GM11168 (cell line): Measurements from ENCODE around the gene FBXL17.

Experiments
- in situ Hi-C: fragments of 300-500 bp; cut with MboI; formaldehyde crosslinking; loops from one replicate; pipeline ENCODE4 v1.12.0; 2022; ENCODE audit warnings: low sequenced_read_pairs; ENCODE audit not compliant: unreplicated experiment

FBXL17 gene

GRCh38 chr5:108259306-108259705 is 122.6 kb downstream of the FBXL17 start:
- in situ Hi-C loops = loop anchor here (25.0 kb wide), 1 partner anchor 378 kb away; no protein-coding TSS in a partner anchor

DNA sequence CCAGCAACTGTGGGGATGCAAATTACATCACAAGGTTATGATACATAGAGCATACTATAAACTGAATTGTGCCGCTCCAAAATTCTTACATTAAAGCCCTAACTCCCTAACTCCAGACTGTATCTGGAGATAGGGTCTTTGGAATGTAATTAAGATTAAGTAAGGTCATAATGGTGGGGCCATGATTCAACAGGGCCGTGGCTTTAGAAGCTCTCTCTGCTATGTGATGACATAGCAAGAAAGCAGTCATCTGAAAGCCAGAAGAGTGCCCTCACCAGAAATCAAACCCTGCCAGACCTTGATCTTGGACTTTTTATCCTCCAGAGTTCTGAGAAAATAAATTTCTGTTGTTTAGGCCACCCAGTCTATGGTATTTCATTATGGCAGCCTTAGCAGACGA is 123.9 kb downstream of the FBXL17 start:
- in situ Hi-C loops = loop anchor here (25.0 kb wide), 1 partner anchor 379 kb away; no protein-coding TSS in a partner anchor

DNA sequence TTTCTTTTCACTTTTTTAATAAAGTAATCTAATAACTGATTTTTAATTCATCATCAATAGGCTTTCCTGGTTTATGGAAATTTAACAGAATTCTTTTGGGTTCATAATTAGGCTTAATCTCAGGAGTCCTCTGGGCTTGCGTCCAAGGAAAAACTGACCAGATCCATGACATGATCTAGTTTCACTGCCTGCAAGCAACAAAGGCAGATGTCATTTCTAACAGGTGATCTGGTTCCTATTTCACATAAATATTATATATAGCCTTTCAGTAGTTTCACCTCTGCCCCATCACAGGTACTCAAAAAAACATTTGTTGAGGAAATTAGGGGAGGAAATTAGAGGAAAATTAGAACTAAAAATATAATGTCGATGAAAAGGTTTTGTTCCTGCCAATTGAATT is 126.4 kb downstream of the FBXL17 start:
- in situ Hi-C loops = loop anchor here (25.0 kb wide), 1 partner anchor 382 kb away; no protein-coding TSS in a partner anchor

DNA sequence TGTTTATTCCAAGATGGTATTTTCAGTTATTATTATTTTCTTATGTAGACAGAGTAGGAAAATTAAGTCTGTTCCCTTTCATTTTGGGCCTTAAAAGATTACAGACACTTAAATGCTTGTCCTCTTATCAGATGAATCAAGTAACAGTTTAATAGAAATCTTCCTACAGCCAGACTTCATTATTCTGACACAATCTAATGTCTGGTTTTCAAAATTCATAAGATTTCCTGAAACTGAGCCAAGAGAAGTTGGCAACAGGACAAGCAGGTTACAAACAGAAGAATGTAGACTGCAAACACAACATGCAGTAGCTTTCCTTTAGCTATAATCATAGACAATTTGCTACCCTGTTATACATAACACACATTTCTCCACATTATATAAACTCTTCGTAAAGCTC is 130.5 kb downstream of the FBXL17 start:
- in situ Hi-C loops = loop anchor here (25.0 kb wide), 1 partner anchor 386 kb away; no protein-coding TSS in a partner anchor

GRCh38 chr5:108249785-108250426 is 132.0 kb downstream of the FBXL17 start:
- in situ Hi-C loops = loop anchor here (25.0 kb wide), 1 partner anchor 387 kb away; no protein-coding TSS in a partner anchor

DNA sequence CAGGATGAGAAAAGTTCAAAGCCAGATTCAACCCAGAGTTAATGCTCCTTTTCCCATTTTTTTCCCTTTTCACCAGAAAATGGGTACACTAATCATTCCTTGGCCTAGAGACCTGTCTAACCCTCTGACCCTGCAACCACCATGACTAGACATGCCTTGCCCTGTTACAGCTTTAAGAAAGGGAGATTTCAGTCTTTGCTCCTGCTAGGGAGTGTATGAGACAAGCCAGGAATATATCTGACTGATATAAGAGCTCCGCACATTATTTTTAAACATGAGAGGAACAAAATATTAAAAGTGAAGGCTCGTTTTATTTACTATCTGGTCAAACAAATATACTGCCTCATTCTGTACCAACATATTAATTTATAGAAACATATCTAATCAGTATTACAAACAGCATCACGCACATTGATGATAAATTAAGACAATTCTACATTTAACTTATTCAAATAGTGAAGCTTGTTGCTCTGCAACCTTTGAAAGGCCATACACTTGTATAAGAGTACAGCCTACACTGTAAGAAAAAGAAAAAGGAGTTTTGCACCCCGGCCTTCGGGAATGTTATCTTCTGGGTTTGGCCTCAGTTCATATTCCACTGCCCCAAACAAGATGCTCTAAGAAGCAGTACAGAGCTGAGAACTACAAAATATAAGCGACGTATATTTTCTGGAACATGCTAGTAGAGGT is 132.7 kb downstream of the FBXL17 start:
- in situ Hi-C loops = no loop called here

DNA sequence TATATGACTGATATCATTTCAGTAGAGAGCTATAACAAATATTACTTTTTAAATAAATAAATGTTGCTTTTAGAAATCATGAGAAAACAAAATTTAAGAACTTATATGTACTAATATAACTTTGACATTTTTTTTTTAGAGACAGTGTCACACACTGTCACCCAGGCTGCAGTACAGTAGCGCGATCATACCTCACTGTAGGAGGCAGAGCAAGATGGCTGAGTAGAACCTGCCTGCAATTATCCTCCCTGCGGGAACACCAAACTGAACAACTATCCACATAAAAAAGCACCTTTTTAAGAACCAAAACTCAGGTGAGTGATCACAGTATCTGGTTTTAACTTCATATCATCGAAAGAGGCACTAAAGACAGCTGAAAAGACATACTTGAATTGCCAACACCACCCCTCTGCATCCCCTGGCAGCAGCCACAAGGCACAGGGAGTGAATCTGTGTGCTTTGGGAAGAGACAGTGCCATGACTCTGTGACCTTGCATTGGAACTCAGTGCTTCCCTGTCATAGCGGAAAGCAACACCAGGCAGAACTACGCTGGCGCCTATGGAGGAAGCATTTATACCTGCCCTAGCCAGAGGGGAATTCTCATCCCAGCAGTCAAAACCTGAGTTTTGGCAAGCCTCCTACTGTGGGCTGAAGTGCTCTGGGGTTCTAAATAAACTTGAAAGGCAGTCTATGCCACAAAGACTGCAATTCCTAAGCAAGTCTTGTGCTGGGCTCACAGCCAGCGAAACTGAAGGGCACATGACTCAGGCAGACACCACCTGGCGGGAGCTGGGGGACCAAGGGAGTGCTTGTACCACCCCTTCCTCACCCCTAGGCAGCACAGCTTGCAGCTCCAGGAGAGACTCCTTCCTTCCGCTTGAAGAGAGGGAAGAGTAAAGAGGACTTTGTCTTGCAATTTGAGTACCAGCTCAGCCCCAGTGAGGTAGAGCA is 142.7 kb downstream of the FBXL17 start:
- in situ Hi-C loops = no loop called here

- in situ Hi-C loops = no loop called here
Measured at GRCh38 chr5:108238461-108238860, 143.4 kb downstream of the FBXL17 start.

DNA sequence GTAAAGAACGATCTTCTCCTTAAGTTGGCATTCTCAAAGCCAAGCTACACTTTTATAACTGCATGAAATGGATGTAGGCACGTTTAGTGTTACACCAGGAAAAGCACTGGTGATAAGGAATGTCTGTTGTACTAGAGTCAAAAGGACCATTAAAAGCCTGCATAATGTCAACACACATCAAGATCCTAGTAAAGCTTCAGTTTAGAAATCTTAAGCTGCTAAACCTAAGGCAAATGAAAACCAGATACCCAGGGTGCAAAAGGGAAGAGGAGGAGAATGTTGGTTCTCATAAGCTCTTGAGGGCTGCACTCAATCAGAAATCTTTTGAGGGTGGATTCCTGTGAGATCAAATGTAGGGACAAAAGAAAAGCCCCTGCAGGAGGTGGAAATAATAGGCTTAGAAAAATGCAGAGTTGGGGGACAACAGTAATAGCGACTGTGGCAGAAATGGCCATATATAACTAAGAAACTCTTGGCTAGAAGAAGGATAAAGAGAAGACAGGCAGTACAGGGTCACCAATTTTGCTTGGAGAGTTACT is 148.2 kb downstream of the FBXL17 start:
- in situ Hi-C loops = no loop called here

- in situ Hi-C loops = no loop called here
Measured at GRCh38 chr5:108232805-108233204, 149.1 kb downstream of the FBXL17 start.

DNA sequence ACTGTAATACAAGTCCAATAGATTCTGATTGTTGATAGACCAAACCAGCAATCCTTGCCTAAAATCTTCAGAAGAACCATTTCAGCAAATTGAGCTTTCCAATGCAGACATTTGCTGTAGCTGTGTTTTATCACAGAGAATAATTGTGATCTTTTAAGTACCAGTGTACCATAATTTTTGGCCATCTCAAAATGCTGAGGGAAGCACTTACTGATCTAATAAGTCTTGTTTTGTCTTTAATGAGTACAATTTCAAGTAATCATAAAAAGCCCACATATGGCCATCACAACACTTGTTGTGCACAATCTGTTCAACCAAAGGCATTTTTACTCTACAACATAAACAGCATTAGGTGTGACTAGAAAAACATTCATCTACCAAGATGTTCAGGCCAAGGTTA is 159.9 kb downstream of the FBXL17 start:
- in situ Hi-C loops = no loop called here

DNA sequence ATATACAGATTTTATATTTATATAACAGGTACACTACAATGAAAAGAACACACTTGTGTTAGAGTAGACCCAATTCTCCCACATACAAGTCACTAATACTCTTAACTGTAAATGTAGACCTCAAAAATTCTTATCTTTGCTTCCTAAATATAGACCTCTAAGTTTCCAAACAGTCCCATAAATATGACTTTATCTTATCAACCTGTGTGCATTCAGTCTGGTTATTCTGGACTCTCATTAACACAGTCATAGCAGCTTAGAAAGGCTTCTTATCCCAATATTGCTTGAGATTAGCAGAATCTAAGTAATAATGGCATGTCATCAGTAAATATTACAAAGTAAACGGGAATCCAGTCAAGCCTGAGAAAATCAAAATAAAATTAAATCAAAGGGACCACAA is 161.1 kb downstream of the FBXL17 start:
- in situ Hi-C loops = no loop called here

DNA sequence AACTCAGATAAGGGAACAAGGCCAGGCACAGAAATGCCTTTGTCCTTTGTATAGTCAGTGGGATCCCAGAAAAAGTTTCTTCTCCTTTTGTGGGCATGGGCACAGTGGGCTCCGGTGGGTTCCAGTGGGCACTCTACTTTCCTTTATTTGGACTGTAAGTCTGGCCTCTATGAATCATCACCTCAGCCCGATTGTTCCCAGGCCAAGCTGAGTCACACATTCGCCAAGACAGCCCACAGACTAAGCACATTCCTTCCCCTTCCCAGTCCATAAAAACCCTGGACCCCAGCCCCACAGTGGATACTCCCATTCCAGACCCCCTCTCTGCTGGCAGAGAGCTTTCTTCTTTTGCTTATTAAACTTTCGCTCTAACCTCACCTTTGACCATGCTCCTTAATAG is 165.0 kb downstream of the FBXL17 start:
- in situ Hi-C loops = no loop called here

DNA sequence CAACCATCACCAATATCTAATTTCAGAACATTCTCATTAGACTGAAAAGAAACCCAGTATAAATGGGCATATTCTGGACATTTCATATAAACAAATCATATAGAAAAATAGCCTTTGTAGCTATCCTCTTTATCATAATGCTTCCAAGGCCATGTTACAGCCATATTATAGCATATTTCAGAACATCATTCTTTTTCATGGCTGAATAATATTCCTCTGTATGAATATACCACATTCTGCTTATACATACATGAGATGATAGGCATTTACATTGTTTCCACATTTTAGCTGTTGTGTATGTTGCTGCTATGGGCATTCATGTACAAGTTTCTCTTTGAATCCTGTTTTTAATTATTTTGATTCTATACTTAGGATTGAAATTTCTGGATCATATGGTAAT is 167.0 kb downstream of the FBXL17 start:
- in situ Hi-C loops = no loop called here

DNA sequence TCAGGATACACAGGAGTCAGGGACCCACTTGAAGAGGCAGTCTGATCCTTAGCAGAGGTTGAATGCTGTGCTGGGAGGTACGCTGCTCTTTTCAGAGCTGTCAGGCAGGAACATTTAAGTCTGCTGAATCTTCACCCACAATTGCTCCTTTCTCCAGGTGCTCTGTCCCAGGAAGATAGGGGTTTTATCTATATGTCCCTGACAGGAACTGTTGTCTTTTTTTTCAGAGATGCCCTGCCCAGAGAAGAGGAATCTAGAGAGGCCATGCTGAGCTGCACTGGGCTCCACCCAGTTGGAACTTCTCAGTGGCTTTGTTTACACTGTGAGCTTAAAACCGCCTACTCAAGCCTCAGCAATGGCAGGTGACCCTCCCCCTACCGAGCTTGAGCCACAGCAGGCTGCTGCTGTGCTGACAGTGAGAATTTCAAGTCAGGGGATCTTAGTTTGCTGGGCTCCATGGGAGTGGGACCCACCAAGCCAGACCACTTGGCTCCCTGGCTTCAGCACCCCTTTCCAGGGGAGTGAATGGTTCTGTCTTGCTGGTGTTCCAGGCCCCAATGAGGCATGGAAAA is 169.0 kb downstream of the FBXL17 start:
- in situ Hi-C loops = no loop called here

GRCh38 chr5:108206707-108207106 is 175.2 kb downstream of the FBXL17 start:
- in situ Hi-C loops = no loop called here

DNA sequence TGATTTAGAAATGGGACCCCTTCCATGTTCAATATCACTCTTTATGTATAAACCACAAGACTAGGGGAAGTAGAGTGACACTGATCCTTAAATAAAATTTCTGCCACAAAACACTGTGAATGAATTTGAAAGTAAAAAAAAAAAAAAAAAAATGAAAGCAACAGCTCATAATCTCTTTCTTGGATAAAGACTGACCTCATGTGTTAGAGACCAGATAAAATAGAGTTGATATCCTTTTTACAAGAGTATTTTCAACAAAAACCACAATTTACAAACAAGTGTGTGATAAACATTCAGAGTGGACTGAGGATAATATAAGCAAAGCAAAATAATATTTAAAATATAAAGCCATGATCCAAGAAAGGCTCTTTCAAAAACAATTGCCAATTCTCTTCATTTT is 180.2 kb downstream of the FBXL17 start:
- in situ Hi-C loops = no loop called here

DNA sequence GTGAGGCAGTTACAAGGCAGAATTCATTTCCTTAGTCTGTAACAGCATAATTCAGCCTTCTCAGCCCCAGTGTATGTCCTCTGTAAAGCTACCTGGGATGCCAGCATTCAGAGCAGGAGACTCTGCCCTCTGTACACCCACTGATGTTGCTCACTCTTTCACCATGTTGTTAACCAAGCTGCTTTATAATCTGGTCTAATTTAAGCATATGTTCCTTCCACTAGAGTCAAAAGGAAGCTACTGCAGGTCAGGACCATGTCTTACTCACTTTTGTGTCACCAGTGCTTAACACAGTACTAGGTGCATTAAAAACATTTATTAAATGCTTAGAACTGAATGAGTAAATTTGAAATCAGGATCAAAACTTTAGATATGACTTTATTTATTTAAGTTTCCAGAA is 185.6 kb downstream of the FBXL17 start:
- in situ Hi-C loops = no loop called here

GRCh38 chr5:108193021-108193795 is 188.7 kb downstream of the FBXL17 start:
- in situ Hi-C loops = no loop called here
